GM21423 (cell line): ENCODE measurements around the gene RUNX1.

Experiments used
- ATAC-seq: cut with Tn5 transposase; IDR thresholded peaks from one replicate; pipeline ENCODE4 v1.9.1; 2021; ENCODE audit warnings: mild to moderate bottlenecking, moderate library complexity; ENCODE audit not compliant: unreplicated experiment

RUNX1 gene

DNA sequence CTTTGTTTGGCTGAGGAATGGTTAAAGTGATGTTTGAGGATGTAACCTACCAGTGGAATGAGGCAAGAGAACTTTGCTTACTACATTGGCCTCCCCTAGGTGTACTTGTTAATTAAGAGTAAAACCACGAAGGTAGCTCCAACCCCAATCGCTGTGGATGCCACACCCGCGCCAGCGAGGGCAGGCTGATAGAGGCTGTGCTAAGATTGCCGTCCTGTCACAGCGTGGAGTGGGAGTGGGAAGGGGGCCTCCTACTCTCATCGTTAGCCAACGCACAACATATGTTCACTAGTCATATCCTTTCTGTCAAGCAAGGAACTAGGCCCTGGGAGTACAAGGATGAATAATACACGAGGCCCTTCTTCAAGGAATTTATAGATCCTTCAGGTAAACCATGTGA, 99.6 kb downstream of the RUNX1 start:
- no peak for ATAC-seq

DNA sequence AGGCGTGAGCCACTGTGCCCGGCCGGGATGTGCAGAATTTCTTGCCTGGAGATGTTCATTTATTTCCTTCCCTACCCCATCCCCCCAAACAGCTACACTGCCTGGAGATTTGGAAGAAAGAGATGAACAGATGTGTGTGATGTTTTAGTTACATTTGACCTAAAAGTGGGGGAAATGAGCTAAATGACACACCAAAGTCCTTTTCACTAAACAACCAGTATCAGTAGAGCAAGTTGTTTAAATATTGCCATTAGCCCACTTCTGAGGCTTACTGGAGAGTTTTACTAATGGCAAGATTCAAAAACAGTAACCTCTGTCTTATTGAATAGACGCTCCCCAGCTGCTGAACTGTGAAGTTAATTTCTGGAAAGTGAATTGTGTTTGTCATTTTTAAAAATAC, 100.1 kb downstream of the RUNX1 start:
- no peak for ATAC-seq

DNA sequence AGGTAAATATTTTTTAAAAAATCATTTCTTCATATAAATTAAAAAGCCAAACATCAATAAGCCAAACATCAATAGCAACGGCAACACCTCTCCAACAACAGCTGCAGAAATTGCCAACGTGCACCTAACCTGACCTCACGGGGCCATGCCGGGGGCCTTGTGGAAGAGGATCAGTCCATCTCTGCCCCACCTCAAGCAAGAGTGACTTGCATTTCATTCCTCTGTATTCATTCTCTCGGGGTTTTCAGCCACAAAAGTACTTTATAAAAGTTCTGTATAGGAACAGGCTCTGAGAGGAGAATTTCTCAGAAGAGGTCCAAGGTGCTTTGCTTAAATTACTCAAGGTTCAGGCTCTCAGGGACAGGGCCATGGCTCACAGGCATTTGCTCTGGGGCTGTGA, 100.9 kb downstream of the RUNX1 start:
- ATAC-seq = no peak

DNA sequence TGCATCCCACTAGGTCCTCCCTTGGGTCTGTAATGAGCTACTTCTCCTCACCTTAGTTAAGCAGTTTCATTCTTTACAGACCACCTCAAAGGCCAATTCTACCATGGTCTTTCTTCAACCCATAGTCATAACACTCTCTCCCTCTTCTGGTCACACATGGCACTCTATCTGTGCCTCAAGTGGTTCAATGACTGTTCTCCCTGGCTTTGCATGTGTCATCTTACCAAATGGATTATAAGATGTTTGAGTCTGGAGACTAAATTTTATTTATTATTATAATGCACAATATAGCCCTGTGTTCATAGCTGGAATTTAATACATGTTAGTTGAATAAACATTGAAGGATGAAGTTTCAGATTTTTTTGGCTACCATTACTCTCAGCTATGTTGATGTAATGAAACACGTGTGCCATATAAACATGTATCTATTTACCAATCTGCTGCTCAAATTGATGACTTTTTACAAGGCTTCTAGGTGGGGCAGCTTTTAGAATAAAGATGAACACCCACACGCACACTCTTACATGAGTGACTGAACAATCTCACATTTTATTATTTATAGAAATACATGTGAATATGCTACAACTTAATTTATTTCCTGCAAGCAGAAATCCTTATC, 102.1 kb downstream of the RUNX1 start:
- ATAC-seq = no peak

DNA sequence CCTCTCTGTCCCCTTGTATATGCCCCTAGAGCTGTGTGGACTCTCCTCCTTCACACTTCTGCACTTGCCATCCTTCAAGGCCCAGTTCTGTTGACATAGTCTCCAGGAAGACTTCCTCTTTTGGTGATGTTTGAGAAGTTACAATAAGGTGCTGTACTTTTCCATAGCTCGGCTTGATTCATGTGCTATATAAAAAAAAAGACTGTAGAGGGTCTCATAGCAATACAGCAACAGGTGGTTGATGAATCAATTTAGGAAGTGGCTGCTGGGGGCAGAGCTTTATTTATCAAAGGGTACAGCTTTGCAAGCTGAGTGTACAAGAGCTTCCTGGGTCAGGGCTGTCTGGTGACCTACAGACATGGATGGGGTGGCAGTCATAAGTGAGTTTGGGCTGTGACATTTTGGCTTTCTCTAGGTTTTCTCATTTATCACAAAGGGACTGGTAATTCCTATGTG, 102.7 kb downstream of the RUNX1 start:
- no peak for ATAC-seq

DNA sequence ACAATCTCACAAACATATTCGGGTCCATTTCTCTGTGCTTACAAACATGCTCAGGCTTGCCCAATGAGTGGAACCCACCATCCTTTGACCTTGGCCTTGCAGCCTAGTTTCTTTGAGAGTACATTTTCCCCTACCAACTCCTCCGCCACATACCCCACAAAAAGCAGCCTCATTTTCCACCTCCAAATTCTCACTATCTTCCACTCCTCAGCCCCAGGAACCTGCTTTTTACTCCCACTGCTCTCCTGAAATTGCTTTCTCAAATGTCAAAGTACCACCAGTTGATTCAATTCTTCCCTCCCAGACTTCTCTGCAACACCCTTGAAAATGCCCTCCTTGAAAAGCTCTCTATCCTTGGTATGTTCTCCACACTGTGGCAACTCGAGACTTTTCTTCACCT, 103.8 kb downstream of the RUNX1 start:
- no peak for ATAC-seq

DNA sequence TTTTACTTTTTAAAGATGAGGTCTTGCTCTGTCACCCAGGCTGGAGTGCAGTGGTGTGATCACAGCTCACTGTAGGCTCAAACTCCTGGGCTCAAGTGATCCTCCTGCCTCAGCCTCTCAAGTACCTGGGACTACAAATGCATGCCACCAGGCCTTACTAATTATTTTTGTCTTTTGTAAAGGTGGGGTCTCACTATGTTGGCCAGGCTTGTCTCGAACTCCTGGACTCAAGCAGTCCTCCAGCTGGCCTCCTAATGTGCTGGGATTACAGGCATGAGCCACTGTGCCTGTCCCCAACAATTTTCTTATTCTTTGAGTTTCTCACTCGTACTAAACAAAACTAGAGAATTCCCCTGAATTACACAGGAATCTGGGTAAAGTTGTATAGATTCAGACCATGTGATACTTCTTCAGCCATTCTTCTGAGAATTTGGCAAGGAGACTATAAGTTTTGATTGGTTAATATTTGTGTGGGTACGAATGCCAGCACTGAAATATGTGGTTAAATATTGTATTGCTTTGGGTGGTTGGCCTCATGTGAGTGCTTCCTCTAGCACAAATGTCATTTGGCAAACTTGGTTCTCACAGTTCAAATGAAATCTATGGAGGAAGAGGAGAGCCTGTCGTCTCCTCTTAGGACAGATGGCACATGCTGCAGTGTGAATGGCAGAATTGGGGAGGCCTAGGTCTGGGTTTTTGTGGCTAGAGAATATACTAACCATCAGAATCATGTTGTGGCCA, 104.9 kb downstream of the RUNX1 start:
- ATAC-seq = no peak

DNA sequence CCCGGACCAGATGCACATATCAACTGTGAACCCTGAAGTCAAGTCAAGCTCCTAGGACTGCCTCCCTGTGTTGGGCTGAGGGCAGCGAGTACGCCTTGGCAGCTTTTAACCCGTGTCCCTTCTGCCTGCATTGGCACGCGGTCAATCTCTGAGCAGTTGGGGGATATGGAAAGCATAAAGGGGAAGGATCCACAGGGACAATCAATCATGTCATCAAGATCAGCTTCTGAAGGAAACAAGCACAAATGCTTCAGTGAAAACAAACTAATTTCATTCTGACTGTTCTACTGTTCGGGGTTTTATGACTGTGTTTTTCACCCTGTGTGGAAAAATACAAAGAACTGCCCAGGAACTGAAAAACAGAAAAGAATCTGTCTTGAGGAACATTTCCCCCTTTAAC, 106.2 kb downstream of the RUNX1 start:
- no peak for ATAC-seq

DNA sequence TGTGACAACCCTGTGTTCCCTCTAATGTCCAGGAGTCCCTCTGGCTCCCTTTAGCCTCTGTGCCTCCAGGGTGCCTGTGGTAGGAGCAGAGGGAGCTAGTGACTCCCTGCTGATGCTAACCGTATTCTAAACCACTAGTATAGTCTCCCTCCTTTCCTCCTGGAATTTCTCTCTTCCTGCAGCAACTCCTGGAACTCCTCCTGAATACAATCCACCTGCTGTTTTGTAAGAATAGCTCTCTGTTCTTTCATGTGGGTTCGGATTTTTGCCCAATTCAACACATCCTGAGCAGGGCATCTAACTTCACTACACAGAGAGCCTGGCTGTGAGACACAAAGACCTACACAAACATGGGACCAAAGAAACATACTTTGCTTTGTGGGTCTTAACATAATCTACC, 107.9 kb downstream of the RUNX1 start:
- no peak for ATAC-seq

DNA sequence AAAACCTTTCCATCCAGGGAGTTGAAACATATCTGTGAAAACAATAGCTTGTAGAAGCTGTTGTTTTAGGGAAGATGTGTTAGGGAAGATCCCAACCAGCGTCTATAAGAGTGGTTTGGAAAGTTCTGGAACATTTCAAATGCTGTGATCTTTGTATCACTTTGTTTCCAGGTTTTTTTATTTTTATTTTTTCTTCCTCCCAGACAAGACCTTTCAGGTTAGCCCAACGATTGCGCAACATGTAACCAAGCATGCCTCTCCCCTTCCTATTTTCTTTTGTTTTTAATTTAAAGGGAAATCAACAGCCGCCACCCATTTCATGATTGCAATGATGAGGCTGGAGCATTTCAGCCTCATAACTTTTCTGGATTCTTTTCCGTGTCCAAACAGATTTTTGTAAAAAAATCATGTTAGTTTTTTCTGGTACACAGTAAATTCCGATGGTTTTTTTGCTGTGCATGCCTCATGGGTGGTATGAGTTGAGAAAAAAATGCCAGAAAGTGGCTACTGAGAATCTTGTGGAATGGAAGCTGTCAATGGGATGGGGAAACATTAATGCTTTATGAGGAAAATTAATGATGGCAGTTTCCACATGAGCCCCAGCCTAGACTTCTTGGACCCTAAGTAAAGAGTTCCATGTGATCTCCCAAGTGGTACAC, 109.3 kb downstream of the RUNX1 start:
- no peak for ATAC-seq

DNA sequence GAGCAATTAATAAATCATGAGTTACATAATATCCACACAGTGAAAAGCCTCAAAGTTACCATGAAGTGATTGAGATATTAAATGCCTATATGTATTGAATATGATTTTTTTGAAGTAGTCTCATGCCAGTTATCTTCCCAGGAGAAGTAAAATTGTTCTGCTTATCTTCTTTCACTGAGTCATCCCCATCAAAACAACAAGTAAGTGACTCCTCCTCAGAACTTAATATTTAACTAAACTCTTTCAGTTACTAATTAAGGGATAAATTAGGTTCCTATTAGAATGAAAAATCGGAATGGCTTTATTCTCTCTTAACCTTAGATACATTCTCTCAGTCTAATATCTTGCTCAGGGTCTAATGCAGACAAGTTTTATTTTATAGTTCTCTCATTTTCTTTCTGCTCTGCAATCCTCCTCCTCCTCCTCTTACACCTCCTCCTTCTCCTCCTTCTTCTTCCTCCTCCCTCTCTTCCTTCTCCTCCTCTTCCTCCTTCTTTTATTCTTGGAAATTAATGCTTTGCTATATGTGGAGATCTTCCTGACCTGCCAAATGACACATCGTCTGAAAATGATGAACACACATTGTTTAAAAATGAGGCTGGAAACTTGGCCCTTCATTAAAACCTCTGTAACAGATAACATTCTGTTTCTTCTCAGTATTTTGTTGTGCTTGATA, 110.9 kb downstream of the RUNX1 start:
- no peak for ATAC-seq

DNA sequence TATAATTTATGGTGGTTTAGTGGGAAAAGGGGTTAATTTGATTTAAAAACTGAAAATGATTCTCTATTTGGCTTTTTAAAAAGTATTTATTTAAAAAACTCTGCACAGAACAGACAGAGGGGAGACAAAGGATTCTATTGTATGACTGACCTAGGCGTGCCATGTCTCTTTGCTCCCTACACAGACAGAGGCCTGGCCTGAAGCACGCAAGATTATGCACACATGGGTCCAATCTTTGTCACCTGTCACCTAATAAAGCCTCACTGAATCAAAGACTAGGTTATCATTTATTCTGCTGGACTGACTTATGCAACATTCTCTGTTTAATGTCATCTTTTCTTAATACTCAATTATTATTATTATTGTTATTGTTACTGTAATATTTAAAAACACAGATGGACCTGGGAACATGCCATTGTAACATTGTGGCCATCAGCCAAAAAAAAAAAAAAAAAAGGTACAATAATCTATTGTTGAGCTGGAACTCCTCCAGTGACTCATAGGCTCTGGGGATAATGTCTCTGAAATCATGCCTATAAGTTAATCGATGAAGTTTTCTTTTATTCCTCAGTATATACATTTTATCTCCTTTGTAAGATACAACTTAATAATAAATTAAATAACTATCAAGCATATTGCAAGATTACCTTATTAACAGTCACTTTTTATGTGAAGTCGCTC, 112.1 kb downstream of the RUNX1 start:
- ATAC-seq = no peak

DNA sequence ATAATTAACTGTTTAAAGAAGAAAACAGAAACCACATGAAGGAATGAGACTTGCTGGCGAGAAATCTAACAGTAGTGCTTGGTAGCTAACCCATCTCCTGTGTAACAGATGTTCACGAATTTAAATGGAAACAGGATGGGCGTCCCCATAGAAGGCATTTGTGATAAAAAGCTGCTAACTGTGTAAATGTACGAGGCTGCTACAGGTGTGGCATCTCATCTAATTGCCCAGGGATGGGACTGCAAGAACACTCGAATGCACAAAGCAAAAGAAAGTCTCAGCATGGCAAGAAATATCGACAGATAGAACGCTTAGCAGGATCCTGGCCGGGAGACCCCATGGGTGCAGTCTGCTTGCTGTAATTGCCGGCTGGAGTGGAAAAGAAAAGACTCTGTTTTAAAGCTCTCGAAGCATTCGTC, 112.7 kb downstream of the RUNX1 start:
- no peak for ATAC-seq

DNA sequence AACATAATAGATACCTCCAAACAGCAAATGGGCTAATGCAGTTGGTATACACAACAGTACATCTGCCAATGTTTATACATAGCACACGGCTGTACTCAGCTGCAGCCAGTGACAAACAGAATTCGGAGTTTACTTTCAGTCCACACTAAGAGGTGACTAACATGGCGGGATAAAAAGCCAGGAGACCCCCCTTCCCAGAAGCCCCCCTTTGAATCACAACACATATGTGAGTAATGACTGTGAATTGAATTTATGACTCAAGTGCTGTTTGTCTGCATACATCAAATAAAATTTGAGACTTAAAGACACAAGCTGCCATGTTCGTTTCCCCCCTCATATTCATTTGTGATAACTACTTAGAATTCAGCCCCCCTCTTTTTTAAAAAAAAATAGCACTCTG, 113.2 kb downstream of the RUNX1 start:
- ATAC-seq = no peak

DNA sequence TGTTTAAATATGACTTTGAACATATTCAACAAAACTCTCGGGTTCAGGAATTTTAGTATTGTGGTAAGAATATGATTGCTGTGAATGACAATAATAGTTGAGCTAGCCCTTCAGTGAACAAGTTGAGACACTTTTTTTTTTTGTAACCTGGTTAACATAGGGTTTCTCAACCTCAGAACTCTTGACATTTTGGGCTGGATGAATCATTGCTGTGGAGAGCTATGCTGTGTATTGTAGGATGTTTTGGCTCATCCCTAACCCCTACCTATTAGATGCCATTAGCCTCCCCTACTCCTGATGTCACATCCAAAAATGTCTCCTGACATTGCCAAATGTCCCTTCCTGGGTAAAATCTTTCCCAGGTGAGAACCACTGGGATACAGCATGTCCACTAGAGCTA, 113.7 kb downstream of the RUNX1 start:
- no peak for ATAC-seq

DNA sequence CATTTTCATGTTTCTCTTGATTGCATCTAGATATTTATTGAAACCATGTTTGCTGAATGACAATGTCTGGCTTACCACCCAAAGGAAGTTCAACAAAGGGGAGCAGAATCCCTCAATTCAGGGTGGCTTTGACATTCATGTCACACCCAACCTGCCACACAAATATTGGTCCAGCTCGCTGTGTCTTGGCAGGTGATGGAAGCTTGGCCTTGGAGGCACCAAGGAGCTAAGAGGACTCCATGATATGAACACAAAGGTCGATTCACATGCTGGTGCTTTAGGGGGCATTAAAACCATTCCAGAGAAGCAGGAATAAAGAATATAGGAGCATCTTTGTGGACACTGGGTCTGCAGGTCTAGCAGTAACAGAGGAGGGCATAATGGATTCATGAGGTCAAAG, 114.8 kb downstream of the RUNX1 start:
- no peak for ATAC-seq

DNA sequence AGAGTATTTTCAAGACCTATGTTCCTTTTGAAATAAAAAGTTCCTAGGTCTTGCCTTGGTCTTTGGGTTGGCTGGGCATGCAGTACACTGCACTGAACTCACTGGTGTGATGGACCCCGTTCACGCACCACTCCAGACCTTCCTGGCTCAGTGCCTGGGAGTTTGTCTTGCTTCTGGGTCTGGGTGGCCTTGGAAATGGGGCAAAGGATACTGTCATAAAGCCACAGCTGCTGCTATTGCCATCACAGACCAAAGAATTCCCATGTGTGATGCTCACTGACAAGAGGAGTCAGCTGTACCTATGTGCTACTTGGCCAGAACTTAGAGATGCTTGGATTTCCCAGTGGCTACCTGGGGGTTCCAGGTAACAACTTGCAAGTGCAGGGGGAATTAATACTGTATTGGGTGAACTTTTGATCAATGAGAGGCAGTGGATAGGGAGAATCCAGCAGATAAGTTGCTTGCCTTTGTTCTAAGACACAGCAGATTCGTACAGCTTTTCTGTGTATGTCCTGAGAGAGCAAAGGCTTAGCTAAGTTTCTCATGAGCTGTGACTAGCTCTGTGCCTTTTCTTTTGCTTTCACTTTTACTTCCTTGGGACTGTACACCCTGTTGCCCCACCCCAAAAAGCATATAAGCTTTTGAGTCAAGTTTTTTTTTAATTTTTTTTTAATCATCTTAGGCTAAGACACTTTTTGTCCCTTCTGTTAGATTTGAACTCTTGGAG, 115.3 kb downstream of the RUNX1 start:
- no peak for ATAC-seq

DNA sequence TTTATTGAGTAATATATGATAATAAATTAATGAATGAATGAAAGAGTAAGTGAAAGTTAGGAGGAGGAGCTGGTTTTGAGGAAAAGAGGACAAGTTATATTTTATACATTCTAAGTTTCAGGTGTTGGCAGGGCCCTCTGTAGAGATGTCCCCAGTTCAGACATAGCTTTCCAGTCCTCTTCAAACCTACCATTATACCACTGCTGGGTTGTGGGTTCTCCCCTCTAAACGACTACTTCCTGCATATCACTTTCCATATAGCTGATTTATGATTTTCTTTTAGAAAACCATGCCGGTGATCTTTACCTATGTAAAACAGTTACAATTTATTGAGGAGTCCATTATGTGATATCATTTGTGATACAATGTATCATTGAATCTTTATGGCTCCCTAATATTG, 116.9 kb downstream of the RUNX1 start:
- no peak for ATAC-seq

DNA sequence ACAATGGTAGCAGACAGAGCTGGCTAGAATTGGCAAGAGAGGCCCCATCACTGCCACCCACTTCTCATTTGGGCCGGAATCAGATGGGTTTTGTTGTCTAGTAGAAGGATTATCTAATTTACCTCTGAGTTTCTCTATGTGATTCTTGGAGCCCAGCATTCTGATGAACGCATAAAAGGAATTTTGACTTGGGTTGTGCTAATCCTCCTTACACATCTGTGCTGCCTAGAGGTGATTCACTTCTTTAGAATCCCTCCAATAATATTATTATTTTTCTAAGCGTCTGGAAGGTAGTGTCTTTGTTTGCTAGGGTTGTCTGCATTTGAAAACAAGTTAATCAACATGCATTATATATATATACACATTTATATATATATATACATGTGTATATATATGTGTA, 118.1 kb downstream of the RUNX1 start:
- no peak for ATAC-seq

DNA sequence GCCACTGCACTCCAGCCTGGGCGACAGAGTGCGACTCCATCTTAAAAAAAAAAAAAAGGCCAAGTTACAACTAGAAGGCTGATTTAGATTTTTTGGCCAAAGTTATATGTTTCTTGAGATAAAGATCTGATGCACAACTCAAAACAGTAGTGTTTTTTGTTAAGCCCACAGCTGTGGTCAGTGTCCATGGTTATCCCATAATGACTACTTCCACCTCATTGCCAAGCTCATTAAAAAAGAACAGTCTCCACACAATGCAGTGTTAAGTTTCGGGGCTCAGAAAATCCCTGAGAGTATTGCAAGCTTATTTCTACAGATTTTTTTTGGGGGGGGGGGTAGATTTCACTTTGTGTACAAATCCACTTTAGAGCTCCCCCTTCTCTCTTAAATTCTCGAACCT, 120.5 kb downstream of the RUNX1 start:
- ATAC-seq = no peak

DNA sequence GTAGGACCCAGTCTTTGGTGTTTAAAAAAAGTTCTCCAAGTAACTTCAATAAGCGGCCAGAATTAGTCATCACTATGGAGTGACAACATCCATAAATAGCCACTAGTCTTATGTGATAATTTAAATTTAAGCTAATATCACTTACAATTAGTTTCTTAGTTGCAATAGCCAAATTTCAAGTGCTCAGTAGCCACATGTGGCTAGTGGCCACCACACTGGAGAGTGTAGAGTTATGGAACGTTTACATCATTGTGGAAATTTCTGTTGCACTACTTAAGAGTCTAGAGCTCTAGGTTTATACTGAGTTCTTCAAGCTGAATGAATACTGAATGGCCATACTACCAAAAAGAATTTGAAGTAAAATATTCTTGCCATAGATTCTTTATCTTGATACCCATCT, 121.1 kb downstream of the RUNX1 start:
- no peak for ATAC-seq
